H1 (cell line): ENCODE data around the gene MMP24OS. TPM values are rescaled to one million over a fixed set of nuclear protein-coding genes. Genes with fewer than 3 reads are reported as not detected.

Experiments
- CTCF ChIA-PET: fragments of 300-600 bp; sonication (Branson Sonifier 250); formaldehyde crosslinking; loops from one replicate; lab custom pipeline; 2021; ENCODE audit not compliant: partially characterized antibody; lab: Charles Lee
- POLR2A ChIA-PET: fragments of 300-600 bp; sonication (Branson Sonifier 250); formaldehyde crosslinking; loops from one replicate; lab custom pipeline; 2021; ENCODE audit warnings: inconsistent platforms; ENCODE audit not compliant: partially characterized antibody; lab: Charles Lee
- DNase-seq, 2 experiments: peaks; one replicate each; pipeline versions ENCODE4 v3.0.0 to v3.0.0-alpha.2; 2010 to 2022; ENCODE audit warnings: low spot score in 2 of 2, low read depth in 1 of 2, mixed read lengths in 1 of 2
- FAIRE-seq: peaks from 2 replicates; lab custom pipeline; 2011; peaks lifted over from hg19 to GRCh38; lab: Jason Lieb, UNC
- H2AFZ ChIP-seq: 2 replicates; pipeline ENCODE4 v1.8.1; 2012; ENCODE audit warnings: low read length, inconsistent platforms
- H2AK5ac ChIP-seq: 2 replicates; pipeline ENCODE4 v1.6.1; 2013; ENCODE audit warnings: low read depth, low read length
- H2BK120ac ChIP-seq: replicated peaks from 2 replicates; pipeline ENCODE3; 2013; ENCODE audit warnings: low read depth, low read length, inconsistent platforms
- H2BK12ac ChIP-seq: 2 replicates; pipeline ENCODE4 v1.6.1; 2013; ENCODE audit warnings: low read depth, low read length
- H2BK15ac ChIP-seq: 2 replicates; pipeline ENCODE4 v1.6.1; 2013; ENCODE audit warnings: low read length
- H2BK20ac ChIP-seq: 2 replicates; pipeline ENCODE4 v1.6.1; 2013; ENCODE audit warnings: low read length
- H2BK5ac ChIP-seq: 2 replicates; pipeline ENCODE4 v1.6.1; 2013; ENCODE audit warnings: low read depth, low read length
- H3K14ac ChIP-seq: 2 replicates; pipeline ENCODE4 v1.6.1; 2013; ENCODE audit warnings: inconsistent platforms; ENCODE audit not compliant: insufficient read length
- H3K18ac ChIP-seq: 2 replicates; pipeline ENCODE4 v1.6.1; 2013; ENCODE audit warnings: low read length; ENCODE audit errors: extremely low read depth
- H3K23ac ChIP-seq: 2 replicates; pipeline ENCODE4 v1.6.1; 2013; ENCODE audit warnings: inconsistent platforms; ENCODE audit not compliant: insufficient read length
- H3K23me2 ChIP-seq: 2 replicates; pipeline ENCODE4 v1.6.1; 2013; ENCODE audit warnings: low read depth, low read length
- H3K27ac ChIP-seq: 2 replicates; pipeline ENCODE4 v1.6.1; 2011; ENCODE audit warnings: low read depth, low read length, inconsistent platforms
- H3K27me3 ChIP-seq, 4 experiments: replicated peaks in 1 of 4; 1 replicate in 1 of 4; 2 replicates in 3 of 4; pipeline versions ENCODE4 v1.6.1 to v1.8.1; 2011 to 2013; ENCODE audit warnings: low read length in 3 of 4, mild to moderate bottlenecking in 3 of 4, inconsistent platforms in 2 of 4, mixed read lengths in 2 of 4, moderate library complexity in 1 of 4; ENCODE audit not compliant: control insufficient read depth in 3 of 4, insufficient read depth in 3 of 4; ENCODE audit errors: extremely low read depth in 1 of 4
- H3K36me3 ChIP-seq, 4 experiments: 2 replicates each; pipeline versions ENCODE4 v1.6.1 to v1.8.1; 2011 to 2013; ENCODE audit warnings: mild to moderate bottlenecking in 4 of 4, low read length in 3 of 4, moderate library complexity in 2 of 4, control low read depth in 1 of 4, inconsistent platforms in 1 of 4; ENCODE audit not compliant: insufficient read depth in 4 of 4, control insufficient read depth in 2 of 4
- H3K4ac ChIP-seq: replicated peaks from 2 replicates; pipeline ENCODE3; 2013; ENCODE audit warnings: low read length, low read depth, mixed read lengths, inconsistent platforms; ENCODE audit not compliant: insufficient read length
- H3K4me1 ChIP-seq, 4 experiments: replicated peaks in 1 of 4; 1 replicate in 1 of 4; 2 replicates in 3 of 4; pipeline versions ENCODE4 v1.6.1 to v1.8.1; 2011 to 2013; ENCODE audit warnings: low read length in 3 of 4, inconsistent platforms in 2 of 4, mixed read lengths in 1 of 4; ENCODE audit not compliant: insufficient read depth in 4 of 4, control insufficient read depth in 3 of 4
- H3K4me2 ChIP-seq, 2 experiments: 2 replicates each; pipeline versions ENCODE4 v1.6.1 to v1.8.1; 2011 to 2013; ENCODE audit warnings: low read depth in 2 of 2, low read length in 2 of 2, control low read depth in 1 of 2, inconsistent platforms in 1 of 2, mild to moderate bottlenecking in 1 of 2; ENCODE audit not compliant: insufficient read depth in 1 of 2
- H3K4me3 ChIP-seq, 4 experiments: fragments of 200-600, 300-600 bp in 1 of 4; sonication (generic), shearing (Covaris generic), sonication (Bioruptor Twin) in 1 of 4; 2 replicates each; pipeline versions ENCODE4 v1.5.1 to v1.8.1; 2011 to 2016; ENCODE audit warnings: low read length in 4 of 4, low read depth in 3 of 4, control low read depth in 2 of 4, inconsistent platforms in 2 of 4, mild to moderate bottlenecking in 2 of 4, mixed read lengths in 1 of 4, moderate library complexity in 1 of 4; ENCODE audit not compliant: insufficient read depth in 2 of 4; ENCODE audit errors: extremely low read depth in 1 of 4
- H3K56ac ChIP-seq: replicated peaks from 2 replicates; pipeline ENCODE3; 2013; ENCODE audit warnings: low read depth, mild to moderate bottlenecking, mixed read lengths, low read length, inconsistent platforms; ENCODE audit not compliant: insufficient read length
- H3K79me1 ChIP-seq: 2 replicates; pipeline ENCODE4 v1.6.1; 2013; ENCODE audit warnings: low read depth, low read length, control low read depth
- H3K79me2 ChIP-seq, 2 experiments: 2 replicates each; pipeline versions ENCODE4 v1.6.1 to v1.8.1; 2012 to 2013; ENCODE audit warnings: low read length in 2 of 2, mild to moderate bottlenecking in 2 of 2, inconsistent platforms in 1 of 2; ENCODE audit not compliant: insufficient read depth in 2 of 2, control insufficient read depth in 1 of 2
- H3K9ac ChIP-seq, 4 experiments: replicated peaks in 1 of 4; 1 replicate in 1 of 4; 2 replicates in 3 of 4; pipeline versions ENCODE4 v1.6.1 to v1.8.1; 2011 to 2013; ENCODE audit warnings: low read depth in 3 of 4, low read length in 3 of 4, control low read depth in 2 of 4, mild to moderate bottlenecking in 2 of 4, moderate library complexity in 2 of 4, inconsistent platforms in 1 of 4; ENCODE audit errors: extremely low read depth in 1 of 4
- H3K9me3 ChIP-seq, 2 experiments: 2 replicates each; pipeline versions ENCODE4 v1.6.1 to v1.8.1; 2012 to 2013; ENCODE audit warnings: mild to moderate bottlenecking in 2 of 2, moderate library complexity in 2 of 2, control low read depth in 1 of 2, inconsistent platforms in 1 of 2, low read depth in 1 of 2, low read length in 1 of 2, mixed read lengths in 1 of 2; ENCODE audit not compliant: insufficient read depth in 2 of 2
- H4K20me1 ChIP-seq, 2 experiments: replicated peaks in 1 of 2; 2 replicates each; pipeline versions ENCODE3 to v1.8.1; 2011 to 2013; ENCODE audit warnings: inconsistent platforms in 2 of 2, low read length in 2 of 2, mild to moderate bottlenecking in 1 of 2; ENCODE audit not compliant: insufficient read depth in 2 of 2, control insufficient read depth in 1 of 2
- H4K5ac ChIP-seq: 2 replicates; pipeline ENCODE4 v1.6.1; 2013; ENCODE audit warnings: low read length, low read depth, mixed read lengths, inconsistent platforms; ENCODE audit not compliant: insufficient read length
- H4K8ac ChIP-seq: 2 replicates; pipeline ENCODE4 v1.8.0; 2013; ENCODE audit warnings: mild to moderate bottlenecking, moderate library complexity, low read length, inconsistent platforms; ENCODE audit not compliant: insufficient read depth; ENCODE audit errors: extremely low read depth
- H4K91ac ChIP-seq: replicated peaks from 2 replicates; pipeline ENCODE3; 2013; ENCODE audit warnings: low read length, mixed read lengths, inconsistent platforms; ENCODE audit not compliant: insufficient read length
- CHD1 ChIP-seq: IDR thresholded peaks from 2 replicates; pipeline ENCODE4 v1.6.1; 2012; ENCODE audit warnings: low read depth, low read length, improper control_type of control experiment
- EGR1 ChIP-seq: IDR thresholded peaks from 2 replicates; pipeline ENCODE4 v1.6.1; 2011; ENCODE audit warnings: low read depth, low read length, borderline replicate concordance
- KDM4A ChIP-seq: IDR thresholded peaks from one replicate; pipeline ENCODE4 v1.7.1; 2012; ENCODE audit warnings: low read depth, mild to moderate bottlenecking, moderate library complexity, low read length, inconsistent platforms; ENCODE audit not compliant: severe bottlenecking
- NRF1 ChIP-seq: IDR thresholded peaks from 2 replicates; pipeline ENCODE4 v1.6.1; 2011; ENCODE audit warnings: mild to moderate bottlenecking, low read depth, low read length, improper control_type of control experiment
- RBBP5 ChIP-seq: IDR thresholded peaks from 2 replicates; pipeline ENCODE4 v1.7.1; 2012; ENCODE audit warnings: low read depth, mild to moderate bottlenecking, inconsistent platforms, low read length, moderate library complexity, borderline replicate concordance
- RFX5 ChIP-seq: IDR thresholded peaks from 2 replicates; pipeline ENCODE4 v1.6.1; 2011; ENCODE audit warnings: low read depth, low read length, improper control_type of control experiment, borderline replicate concordance
- RNF2 ChIP-seq: fragments of 200-900, 300-1000 bp; sonication (generic); IDR thresholded peaks from 2 replicates; pipeline ENCODE4 v1.7.1; 2016; ENCODE audit warnings: borderline replicate concordance, low read depth, mild to moderate bottlenecking, antibody characterized with exemption, low read length; ENCODE audit not compliant: poor library complexity, severe bottlenecking; ENCODE audit errors: missing control alignments
- SAP30 ChIP-seq: fragments of 300-600 bp; sonication (generic); IDR thresholded peaks from 2 replicates; pipeline ENCODE4 v1.7.1; 2012; ENCODE audit warnings: low read length, moderate library complexity, mild to moderate bottlenecking, inconsistent platforms; ENCODE audit not compliant: insufficient read depth, insufficient replicate concordance
- SIX5 ChIP-seq: IDR thresholded peaks from 2 replicates; pipeline ENCODE4 v1.6.1; 2011; ENCODE audit warnings: mild to moderate bottlenecking, low read depth, low read length
- SP1 ChIP-seq: IDR thresholded peaks from 2 replicates; pipeline ENCODE4 v1.6.1; 2011; ENCODE audit warnings: low read depth, low read length
- TBP ChIP-seq: IDR thresholded peaks from 2 replicates; pipeline ENCODE4 v1.6.1; 2011; ENCODE audit warnings: low read depth, low read length, improper control_type of control experiment
- TEAD4 ChIP-seq: IDR thresholded peaks from 2 replicates; pipeline ENCODE4 v1.6.1; 2012; ENCODE audit warnings: low read depth, low read length, inconsistent platforms, mixed read lengths
- WGBS, 2 experiments: shearing (Covaris generic) in 1 of 2; methylation state at CpG; one replicate each; pipeline versions ENCODE4 v1.1.6 to v1.1.7; 2013 to 2015; ENCODE audit warnings: low lambda C conversion rate in 2 of 2, mixed read lengths in 2 of 2, inconsistent platforms in 1 of 2, low coverage in 1 of 2, missing lambda C conversion rate in 1 of 2; ENCODE audit not compliant: insufficient replicate concordance in 2 of 2, insufficient coverage in 1 of 2, insufficient read length in 1 of 2; ENCODE audit errors: extremely low coverage in 1 of 2, missing lambda C conversion rate in 1 of 2; 5-methylcytosine and 5-hydroxymethylcytosine counted together
- polyA plus RNA-seq, 7 experiments: library from polyadenylated mRNA; depleted of rRNA in 3 of 7; stranded (reverse) in 5 of 7; unstranded in 2 of 7; fragments of >200 nt in 5 of 7; fragments of 200-250 nt in 2 of 7; gene quantifications; 1 replicate in 5 of 7; 2 replicates in 1 of 7; 4 replicates in 1 of 7; pipeline versions ENCODE4 v1.2.1 to v1.2.3, GENCODE V29; 2011 to 2013; ENCODE audit warnings: missing spikeins in 2 of 7, mixed read lengths in 2 of 7
- total RNA-seq: library from RNA; stranded (reverse); fragmentation: NEBNext Ultra II Directional; extraction: Animal tissue kit (Norgen Biotek cat#: 25700); gene quantifications from 2 replicates; pipeline ENCODE4 v1.2.1, GENCODE V29; 2021

Gene MMP24OS
- total and polyA plus RNA-seq, 2 of the 8 experiments (the other 6 are each of a cell fraction or from before 2014, with no cell fraction given), result 19.0 to 21.3 TPM

DNA sequence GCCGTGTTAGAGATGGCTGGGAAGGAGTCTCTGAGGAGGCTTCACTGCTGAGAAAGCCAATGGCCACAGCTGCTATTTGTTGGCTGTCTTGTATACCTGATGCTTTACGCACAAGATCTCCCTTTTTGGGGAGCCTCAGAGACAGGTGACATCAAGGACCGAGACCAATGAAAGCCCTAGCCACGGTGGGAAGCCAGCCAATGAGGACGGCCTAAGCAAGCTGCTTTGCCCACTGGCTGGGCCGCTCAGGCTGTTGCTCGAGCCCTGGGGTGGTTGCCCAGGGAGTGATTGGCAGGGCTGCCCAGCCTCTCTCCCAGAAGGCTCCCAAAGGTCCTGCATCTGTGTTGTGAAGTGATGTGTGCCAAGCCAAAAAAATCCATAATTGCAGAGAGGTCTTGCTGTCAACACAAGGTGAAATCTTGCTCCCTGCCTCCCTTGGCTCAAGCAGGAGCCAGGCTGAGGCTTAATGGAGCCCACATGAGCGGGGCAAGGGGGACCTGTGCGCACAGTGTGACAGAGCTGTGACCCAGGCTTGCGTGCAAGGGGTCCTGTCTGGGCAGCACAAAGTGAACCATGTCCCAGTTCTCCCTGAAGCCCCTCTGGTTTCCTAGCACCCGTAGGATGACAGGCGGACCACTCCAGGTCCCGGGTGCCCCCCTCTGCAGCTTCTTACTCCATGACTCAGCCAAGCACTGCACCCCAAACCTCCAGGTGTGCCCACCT is 4.3 kb downstream of the MMP24OS start:
- Histone ChIP-seq H3K79me2 (no peaks in the 10 kb centered on the region), H3K27ac (peak overlapping the region; percentile 52), H3K23ac (no peak overlapping the region), H4K20me1 (no peaks in the 10 kb centered on the region), H3K79me1 (no peaks in the 10 kb centered on the region; the same call in 1 of the 2 replicates), H3K18ac (peak overlapping the region; percentile 28), H2BK12ac (no peak overlapping the region), H3K9me3 (no peaks in the 10 kb centered on the region), H2BK120ac (no peak overlapping the region), H4K5ac (peak overlapping the region; percentile 13), H3K36me3 (peaks cover 1 to 21% (median 2%) of the 10 kb centered on the region in 4 experiments; a peak in 7 of 8 replicates), H3K4me3 (no peak overlapping the region), H2BK5ac (no peak overlapping the region), H3K4me1 (peaks cover 5 to 14% (median 7%) of the 10 kb centered on the region in 4 experiments), H4K91ac (no peak overlapping the region), H3K4ac (no peak overlapping the region), H3K23me2 (peaks cover 4% of the 10 kb centered on the region; the same call in 1 of the 2 replicates), H3K14ac (no peak overlapping the region), H3K4me2 (no peak overlapping the region), H3K56ac (no peak overlapping the region), H3K9ac (peak overlapping the region in 2 of 4 experiments; percentile 8 to 19; a peak in 1 of 7 replicates), H3K27me3 (no peaks in the 10 kb centered on the region), H2AK5ac (no peak overlapping the region), H2BK20ac (no peak overlapping the region), H2BK15ac (no peak overlapping the region), H2AFZ (no peak overlapping the region), H4K8ac (no peak overlapping the region)
- DNase-seq (no peak), FAIRE-seq (peak; percentile 13)
- WGBS, 2 experiments, result 80% methylated on average over 13 of the region's 13 CpGs; no CpG with 5 or more reads in 1 of the 2 experiments
- ChIA-PET CTCF (interaction anchor here (0.6 to 11.5 kb wide), 5 partner anchors 35 to 262 kb away, joined by 3 to 135 read pairs (median 4); partner anchors contain the start of gene EDEM2), POLR2A (interaction anchor here (0.7 to 7.9 kb wide), 7 partner anchors 7 to 181 kb away, joined by 3 to 98 read pairs (median 4); partner anchors contain the start of genes EIF6 and MMP24)
- TF ChIP-seq KDM4A (no peak), RBBP5 (no peak), NRF1 (no peak), SP1 (peak; percentile 62; the same call in 1 of the 2 replicates), EGR1 (no peak), SIX5 (no peak), RNF2 (no peak), CHD1 (no peak), SAP30 (no peak), RFX5 (peak; percentile 92), TBP (0 out of 2 replicates have a peak, but pooled peaks have one; percentile 17), TEAD4 (no peak)
